Panc1 (cell line): ENCODE measurements around the gene TSPAN16.

ENCODE experiments used
- CTCF ChIP-seq: fragments of 450-650 bp; IDR thresholded peaks from 2 replicates; pipeline ENCODE4 v1.5.1; 2017; ENCODE audit warnings: mild to moderate bottlenecking
- POLR2AphosphoS5 ChIP-seq: IDR thresholded peaks from 2 replicates; pipeline ENCODE4 v1.6.1; 2012; ENCODE audit warnings: mild to moderate bottlenecking, low read depth, low read length, moderate library complexity
- REST ChIP-seq, 2 experiments: IDR thresholded peaks; 2 replicates each; pipeline ENCODE4 v1.6.1; 2011 to 2012; ENCODE audit warnings: low read depth in 2 of 2, control low read depth in 1 of 2, low read length in 1 of 2, mild to moderate bottlenecking in 1 of 2, moderate library complexity in 1 of 2; ENCODE audit not compliant: insufficient read depth in 1 of 2
- SIN3A ChIP-seq: IDR thresholded peaks from 2 replicates; pipeline ENCODE4 v1.6.1; 2012; ENCODE audit warnings: low read depth, mild to moderate bottlenecking, low read length, moderate library complexity, borderline replicate concordance; ENCODE audit not compliant: insufficient read depth
- TCF7L2 ChIP-seq: IDR thresholded peaks from 2 replicates; pipeline ENCODE4 v1.6.1; 2011; ENCODE audit warnings: mild to moderate bottlenecking, low read depth, low read length, inconsistent platforms

- no peak for TF ChIP-seq REST (IDR thresholded peaks at IDR 0.05; ENCODE audit: insufficient read depth in 1 of 2, low read depth in 2 of 2, low read length in 1 of 2)
- TF ChIP-seq CTCF: no peak
- TF ChIP-seq POLR2AphosphoS5: no peak
- TF ChIP-seq SIN3A: no peak
- no peak for TF ChIP-seq TCF7L2
These were observed 41.1 kb downstream of the TSPAN16 start for GRCh38 chr19:11337080-11337479.
